Measurements from ENCODE around the gene ACOT11.
"Not testable (repeated sequence)": the region's sequence is repeated elsewhere in the genome, so short reads cannot be mapped to it uniquely, and the experiment has no call there.

ACOT11 gene

DNA sequence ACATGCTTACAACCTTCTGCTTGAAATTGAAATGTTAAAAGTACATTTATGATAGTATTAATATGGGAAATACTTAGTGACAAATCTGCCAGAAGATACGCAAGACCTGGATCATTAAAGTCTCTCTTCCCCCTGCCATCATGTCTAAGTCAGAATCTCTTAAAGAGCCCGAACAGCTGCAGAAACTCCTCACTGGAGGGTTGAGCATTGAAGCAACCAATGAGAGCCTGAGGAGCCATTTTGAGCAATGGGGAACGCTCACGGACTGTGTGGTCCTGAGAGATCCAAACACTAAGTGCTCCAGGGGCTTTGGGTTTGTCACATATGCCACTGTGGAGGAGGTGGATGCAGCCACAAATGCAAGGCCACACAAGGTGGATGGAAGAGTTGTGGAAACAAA lies 11.4 kb upstream of the ACOT11 start:
- DNase-seq, result not testable (repeated sequence)

DNA sequence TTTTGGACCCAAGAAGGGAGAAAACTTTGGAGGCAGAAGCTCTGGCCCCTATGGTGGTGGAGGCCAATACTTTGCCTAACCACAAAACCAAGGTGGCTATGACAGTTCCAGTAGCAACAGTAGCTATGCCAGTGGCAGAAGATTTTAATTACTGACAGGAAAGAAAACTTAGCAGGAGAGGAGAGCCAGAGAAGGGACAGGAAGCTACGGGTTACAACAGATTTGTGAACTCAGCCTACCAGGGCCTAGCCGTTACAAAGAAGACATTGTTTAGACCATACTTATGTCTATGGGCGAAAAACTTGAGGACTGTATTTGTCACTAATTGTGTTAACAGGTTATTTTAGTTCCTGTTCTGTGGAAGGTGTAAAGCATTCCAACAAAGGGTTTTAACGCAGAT lies 10.4 kb upstream of the ACOT11 start:
- DNase-seq, result no peak

DNA sequence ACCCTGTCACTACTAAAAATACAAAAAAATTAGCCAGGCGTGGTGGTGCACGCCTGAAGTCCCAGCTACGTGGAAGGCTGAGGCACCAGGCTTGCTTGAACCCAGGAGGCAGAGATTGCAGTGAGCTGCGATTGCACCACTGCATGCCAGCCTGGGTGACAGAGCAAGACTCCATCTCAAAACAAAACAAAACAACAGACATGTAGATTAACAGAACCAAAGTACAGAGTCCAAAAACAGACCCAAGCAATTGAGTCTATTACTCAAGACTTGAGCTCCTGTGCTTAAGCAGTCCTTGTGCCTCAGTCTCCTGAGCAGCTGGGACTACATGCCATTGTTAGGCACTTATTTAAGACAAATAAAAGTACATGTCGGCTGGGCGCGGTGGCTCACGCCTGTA lies 9.5 kb upstream of the ACOT11 start:
- no peak for DNase-seq

DNA sequence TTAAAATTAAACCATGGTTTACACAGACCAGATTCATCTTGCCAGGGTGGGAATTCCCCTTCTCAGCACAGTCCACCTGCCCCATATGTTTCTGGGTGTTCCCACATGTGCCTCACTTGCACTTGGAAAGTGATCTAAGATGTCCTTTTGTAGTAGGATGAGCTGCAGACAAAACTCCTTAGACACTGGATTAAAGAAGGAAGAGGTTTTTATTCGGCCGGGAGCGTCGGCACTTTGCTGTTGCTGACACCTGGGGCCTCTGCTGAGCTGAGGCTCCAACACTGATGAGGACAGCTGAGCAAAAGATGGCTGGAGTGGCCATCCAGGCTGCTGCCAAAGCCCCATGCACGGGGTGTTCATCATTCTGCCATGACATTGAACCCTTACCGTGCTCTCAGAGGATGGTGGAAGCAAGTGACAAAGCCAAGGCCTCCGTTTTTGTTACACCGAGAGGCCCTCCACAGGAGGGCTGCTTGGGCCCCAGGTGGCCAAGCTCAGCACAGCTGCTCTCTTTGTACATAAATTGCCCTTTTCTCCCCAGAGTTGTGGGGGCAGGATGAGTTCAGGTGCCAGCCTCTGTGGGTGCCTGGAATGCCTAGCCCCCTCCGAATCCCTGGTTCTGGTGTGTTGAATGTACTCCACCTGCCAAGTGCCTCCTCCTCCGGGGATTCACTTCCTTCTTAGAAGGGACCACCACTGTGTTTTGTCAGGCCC lies 7.3 kb upstream of the ACOT11 start:
- no peak for DNase-seq

DNA sequence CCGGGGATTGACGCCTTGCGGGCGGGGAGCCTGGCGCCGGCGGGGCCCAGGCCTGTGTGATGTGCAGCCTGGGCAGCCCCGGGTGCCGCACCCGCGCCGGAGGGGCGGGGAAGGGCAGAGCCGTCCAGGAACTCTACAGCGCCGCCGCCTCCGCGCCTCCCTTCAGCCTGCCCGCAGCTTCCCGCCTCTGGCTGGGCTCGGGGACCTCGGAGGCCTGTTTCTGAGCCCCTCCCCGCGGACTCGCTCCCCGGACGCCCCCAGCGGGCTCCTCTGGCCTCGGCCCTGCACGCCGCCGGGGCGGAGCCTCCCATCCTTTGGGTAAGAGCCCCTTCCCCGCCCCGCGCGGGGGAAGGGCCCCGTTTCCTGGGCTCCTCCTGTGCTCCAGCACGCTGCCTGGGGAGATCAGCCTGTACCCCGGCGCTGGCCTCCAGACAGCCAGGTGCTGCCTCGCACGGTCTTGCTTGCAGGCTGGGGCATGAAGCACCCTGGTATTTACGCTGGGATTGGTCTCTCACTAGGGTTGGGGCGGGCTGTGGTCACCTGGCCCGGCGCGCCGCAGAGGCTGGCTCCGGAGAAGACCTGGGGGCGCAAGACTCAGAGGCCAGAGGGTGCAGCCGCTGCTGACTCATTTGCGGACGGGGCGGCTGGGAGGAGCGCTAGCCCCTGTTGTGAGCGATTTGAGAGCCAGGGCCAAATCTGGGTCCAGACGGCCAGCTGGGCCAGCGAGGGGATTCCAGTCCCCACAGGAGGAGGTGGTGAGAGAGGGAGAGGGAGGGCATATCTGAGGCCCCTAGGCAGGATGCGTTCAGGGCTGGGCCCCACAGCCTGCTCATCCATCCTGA lies 5.7 kb upstream of the ACOT11 start:
- peak in 39 of 58 donors; percentile 16 to 75 (median 42) for DNase-seq

DNA sequence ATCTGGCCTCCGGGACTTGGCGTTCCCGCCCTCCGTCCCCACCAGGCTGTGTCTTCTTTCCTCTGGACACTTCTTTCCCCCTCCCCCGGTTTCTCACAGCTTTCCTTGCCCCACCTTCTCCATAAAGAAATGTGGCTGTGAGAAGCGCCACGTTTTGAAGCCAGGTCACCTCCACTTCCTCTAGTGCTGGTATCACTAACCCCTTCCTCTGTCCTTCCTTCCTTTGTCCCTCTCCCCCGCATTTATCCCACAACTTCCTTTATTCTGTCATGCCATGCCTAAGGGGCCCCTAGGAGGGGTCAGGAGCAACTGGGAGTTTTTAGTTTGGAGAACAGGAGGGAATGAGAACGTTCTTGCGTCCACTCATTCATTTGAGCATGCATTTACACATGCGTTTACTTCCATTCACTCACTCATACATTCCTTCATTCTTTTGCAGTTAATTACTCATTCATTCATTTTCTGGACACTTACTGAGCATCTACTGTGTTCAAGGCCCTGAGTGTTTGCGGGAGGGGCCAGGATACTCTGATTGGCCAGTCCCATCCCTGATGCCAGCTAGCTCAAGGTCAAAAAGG lies 5.0 kb upstream of the ACOT11 start:
- no peak for DNase-seq

DNA sequence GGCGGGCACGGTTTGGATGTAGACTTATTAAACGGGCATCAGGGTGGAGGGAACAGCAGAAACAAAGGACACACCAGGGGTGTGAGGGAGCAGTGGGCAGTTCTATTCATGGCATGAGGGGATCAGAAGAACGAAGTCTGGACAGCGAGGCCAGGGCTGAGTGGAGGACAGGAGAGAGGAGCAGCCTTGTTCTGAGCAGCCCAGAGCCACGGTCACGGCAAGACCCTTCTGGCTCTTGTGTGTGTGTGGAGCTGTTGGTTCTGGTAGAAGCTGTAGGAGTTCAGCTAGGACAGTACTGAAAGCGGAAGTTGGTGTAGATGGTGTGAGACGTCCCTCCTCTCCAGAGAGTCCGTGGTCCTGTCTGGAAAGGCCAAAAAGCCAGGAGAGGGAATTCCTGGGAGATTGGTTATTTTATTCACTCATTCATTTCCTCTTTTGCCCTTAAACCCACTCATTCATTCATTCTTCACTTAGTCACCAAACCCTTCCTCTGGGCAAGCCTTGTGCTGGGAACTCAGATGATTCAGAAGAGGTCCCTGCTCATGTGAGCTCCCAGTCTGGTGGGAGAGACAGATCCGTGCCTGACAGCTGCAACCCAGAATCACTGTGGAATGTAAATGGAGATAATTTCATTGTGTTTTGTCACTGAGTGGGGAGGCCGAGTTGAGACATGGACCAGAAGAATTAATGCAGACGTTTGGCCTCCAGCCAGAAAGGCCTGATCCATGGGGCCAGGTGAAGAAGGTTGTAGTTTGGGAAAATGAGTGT lies 4.1 kb upstream of the ACOT11 start:
- DNase-seq, result peak in 1 of 58 donors; percentile 8

DNA sequence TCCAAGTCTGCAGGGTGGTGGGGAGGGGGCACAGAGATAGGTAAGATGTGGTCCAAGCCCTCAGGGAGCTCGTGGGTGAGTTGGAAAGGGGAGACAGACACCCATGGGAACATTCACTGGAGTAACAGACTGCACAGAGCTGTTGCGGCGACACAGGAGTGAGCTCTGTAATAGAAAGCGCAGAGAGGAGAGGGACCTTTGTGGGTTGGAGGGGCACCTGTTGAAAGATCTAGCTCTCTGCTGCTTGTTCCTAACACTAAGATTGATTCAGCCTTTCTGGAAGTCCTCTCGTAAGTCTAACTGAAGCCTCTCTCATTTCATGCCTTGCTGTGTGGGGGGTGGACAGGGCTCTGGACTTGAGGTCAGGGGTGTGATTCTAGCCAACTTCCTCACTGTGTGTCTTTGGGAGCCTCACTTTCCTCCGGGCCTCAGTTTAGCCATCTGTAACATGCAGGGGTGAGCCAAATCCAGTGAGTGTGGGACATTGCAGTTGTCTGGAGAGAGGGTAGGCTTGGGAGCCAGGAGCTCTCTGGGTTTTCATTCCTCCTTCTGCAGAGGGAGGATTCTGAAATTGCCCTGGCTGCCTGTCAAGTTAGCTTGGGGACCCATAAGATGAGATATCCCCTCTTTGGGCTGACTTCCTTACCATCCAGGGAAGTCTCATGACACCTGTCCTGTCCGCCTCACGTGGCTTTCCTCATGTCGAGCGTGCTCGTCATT lies 2.0 kb upstream of the ACOT11 start:
- DNase-seq, result no peak

DNA sequence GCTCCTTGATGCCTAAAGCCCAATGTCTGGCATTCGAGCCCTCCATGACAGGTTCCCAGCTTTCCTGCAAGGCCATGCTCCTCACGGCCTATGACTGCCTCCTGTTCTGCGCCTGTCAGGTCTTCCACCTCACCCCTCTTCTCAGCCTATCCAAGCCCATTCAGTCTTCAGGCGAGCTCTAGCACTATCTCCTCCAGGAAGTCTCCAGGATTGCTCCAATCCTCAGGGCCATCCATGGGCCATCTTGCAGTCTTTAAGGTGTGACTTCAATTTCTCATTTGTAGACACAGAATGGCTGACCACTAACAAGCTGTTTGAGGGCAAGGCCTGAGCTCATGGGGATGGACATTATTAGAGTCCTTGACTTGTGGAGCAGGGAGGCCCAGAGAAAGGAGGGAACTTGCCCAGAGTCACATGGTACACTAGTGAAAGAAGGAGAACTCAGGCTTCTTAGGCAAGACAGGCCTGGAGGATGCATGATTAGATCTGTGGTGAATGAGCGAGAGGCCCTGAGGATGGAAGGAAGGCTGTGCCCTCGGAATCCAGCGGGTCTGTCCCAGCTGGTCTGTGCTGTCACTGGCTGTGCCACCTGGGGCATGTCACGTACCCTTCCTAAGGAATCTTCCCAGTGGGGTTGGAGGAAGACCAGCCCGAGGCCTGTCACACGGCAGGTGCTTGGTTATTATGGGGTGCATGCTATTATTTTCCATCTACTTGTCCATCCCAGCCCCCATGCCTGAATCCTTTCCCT lies 1.2 kb upstream of the ACOT11 start:
- no peak for DNase-seq

DNA sequence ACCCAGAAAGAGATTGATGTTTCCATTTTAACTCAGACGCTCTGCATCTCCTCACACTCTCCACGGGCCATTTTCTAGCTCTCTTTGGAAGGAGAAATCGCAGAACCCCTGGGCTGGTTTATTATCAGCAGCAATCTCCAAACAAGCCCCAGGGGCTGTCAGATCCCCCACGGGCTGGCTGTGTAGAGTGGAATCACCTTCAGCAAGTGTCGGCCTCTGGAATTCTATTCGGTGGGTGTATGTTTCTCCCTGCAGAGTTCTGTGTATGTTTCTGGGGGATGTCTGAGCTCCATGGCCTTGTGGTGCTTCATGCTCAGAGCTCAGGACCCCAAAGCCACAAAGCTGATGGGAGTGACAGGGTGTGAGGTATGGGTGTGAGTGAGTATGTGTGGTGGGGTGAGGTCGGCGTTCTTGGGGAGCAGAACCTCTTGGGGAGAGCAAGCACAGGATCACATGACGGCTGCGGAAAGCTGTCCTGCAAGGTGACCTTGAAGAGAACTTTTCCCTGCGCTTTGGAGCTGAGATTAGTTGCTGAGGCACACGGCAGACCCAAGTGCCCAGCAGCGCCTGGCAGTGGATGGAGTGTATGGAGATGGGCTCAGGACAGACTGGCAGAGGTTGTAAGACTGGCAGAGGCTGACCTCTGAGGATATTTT lies 489 bp downstream of the ACOT11 start:
- peak in 7 of 58 donors; percentile 8 to 53 (median 27) for DNase-seq

DNA sequence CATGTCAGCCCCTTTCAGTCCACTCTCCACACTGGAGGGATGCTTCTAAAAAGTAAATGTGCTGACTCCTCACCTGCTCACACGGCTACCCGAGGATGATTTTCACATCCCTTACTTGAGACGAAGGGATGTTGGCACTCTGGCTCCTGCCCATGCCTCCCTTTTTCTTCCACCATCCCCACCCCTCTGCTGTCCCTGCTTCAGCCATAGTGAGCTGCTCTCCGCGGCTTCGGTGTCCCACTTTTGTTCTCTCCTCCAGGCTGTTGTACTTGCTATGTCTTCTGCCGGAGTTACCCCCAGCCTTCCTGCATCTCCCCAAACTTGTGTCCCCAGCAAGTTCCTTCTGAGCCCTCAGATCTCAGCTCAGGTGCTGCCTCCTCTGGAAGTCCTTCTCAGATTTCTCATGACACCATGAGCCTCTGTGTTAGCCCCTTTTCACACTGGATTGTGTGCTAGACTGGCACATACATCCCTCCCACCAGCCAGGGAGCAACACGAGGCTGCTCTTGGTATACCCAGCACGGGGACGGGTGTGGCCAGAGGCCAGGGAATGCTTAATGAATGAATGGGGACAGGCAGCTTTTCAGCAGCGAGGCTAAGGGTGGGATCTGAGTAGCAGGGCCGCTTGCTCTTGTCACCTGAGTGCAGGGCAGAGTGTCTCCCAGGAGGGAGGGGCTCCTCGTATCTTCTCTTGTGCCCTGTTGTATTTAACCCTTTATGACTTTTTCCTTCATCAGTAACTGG lies 1.3 kb downstream of the ACOT11 start:
- peak in 17 of 58 donors; percentile 7 to 52 (median 23) for DNase-seq

DNA sequence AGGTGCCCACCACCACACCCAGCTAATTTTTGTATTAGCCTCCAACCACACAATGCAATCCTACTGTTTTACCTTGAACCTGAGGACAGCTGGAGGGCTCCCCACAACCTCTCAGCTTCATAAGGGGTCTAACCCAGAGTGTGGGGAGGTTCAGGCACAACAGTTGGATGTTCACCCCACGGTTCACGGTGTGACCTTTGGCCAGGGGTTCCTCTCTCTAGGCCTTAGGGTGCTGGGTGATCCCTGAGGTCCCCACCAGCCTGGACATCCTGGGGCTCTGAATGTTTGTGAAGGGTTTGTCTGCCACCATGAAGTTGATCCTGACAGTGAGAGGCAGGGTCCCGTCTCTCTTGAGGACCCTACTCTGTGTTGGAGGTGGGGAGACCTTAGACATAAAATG lies 3.9 kb downstream of the ACOT11 start:
- DNase-seq, result no peak

DNA sequence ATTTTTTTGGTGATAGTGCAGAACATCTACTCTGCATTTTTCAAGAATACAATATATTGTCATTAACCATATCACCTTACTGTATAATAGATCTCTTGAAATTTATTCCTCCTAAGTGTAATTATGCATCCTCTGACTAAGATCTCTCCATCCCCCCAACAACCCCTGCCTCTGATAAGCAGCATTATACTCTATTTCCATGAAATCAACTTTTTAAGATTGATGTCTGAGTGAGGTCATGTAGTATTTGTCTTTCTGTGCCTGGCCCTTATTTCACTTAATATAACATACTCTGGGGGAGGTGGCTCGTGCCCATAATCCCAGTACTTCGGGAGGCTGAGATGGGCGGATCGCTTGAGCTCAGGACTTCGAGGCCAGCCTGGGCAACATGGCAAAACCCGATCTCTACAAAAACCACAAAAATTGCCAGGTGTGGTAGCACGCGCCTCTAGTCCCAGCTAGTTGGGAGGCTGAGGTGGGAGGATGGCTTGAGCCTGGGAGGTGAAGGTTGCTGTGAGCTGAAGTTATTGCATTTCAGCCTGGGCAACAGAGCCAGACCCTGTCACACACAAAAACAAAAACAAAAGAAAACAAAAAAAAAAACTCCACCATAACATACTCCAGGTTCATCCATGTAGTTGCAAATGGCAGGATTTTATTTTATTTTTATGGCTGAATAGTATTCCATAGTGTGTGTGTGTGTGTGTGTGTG lies 5.7 kb downstream of the ACOT11 start:
- no peak for DNase-seq

DNA sequence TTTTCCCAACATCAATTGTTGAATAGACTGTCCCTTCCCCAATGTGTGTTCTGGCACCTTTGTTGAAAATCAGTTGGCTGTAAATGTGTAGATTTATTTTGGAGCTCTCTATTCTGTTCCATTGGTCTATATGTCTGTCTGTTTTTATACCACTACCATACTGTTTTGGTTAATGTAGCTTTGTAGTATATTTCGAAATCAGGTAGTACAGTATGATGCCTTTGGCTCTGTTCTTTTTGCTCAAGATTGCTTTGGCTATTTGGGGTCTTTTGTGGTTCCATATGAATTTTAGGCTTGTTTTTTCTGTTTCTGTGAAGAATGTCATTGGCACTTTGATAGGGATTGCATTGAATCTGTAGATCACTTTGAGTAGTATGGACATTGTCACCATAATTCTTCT lies 8.1 kb downstream of the ACOT11 start:
- no peak for DNase-seq

DNA sequence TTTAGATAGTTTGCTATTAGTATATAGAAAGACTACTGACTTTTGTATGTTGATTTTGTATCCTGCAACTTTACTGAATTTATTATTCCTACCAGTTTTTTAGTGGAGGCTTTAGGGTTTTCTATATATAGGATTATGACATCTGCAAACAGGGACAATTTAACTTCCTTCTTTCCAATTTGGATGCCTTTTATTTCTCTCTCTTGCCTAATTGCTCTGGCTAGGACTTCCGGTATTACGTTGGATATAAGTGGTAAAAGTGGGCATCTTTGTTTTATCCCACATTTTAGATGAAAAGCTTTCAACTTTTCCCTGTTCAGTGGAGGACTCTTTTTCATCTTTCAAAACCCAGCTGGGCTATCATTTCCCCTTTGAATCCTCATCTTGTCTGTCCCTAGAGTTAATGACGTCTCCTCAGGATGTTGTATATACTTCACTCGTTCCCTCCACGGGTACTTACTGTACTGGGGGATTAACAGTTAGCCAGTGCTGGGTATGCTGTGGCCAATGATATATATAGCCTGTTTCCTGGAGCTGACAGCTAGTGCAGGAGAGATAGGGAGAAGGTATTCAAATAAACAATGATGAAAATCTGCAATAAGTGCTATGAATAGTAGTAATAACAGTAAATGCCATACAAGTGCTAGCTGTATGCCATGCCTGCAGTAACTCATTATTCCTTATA lies 9.8 kb downstream of the ACOT11 start:
- no peak for DNase-seq

DNA sequence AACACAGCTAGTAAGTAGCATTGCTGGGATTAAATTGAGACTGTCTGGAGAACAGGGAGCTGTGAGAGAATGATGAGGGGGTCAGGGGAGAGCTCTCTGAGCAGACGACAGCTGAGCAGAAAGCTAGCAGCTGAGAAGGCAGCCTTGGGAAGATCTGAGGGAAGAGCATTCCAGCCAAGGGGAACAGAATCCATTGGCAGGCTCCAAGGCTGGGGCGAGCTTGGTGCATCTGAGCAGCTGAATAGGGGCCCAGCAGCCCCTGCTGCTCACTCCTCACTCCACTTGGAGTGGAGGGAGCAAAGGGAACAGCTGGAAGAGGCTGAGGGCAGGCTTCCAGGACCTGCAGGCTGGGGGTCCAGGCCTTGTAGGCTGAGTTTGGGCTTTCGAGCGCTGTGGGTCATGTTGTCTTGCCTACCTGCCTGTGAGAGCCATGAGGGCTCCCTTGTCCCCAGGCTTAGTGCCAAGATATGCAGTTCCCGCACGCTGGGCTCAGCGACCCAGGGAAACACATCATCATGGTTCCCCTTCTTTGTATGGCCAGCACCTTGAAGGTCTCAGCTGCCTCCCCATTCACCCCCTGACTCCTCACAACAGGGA lies 10.5 kb downstream of the ACOT11 start:
- no peak for DNase-seq

DNA sequence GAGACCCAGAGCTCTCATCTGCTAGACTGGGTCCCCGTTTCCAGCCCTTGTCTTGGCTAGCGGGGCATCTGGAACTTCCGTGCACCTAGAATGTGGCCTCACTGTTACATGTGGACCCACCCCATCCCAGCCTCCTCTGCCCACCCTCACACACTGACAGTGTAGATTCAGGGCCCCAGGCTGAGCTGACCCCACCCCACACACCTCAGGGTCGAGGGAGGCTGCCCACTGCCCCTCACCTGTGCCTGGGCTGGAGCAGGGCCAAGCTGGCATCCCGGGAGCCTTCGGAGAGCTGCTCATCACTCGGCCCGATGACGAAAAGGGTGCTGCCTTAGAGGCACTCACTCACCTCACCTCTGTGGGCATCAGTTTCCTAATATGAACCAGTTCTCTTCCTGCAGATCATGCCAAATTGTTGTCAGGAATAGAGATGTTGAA lies 11.1 kb downstream of the ACOT11 start:
- no peak for DNase-seq
